ENCODE data around the gene MUC20.

- no peak for TF ChIP-seq CTCF (IDR thresholded peaks at IDR 0.05)
- TF ChIP-seq POLR2AphosphoS5 (IDR thresholded peaks at IDR 0.05), result peak in 1 of 2 donors; percentile 22
Measured at GRCh38 chr3:195760345-195761122, 39.8 kb downstream of the MUC20 start.
